Stomach (tissue), 4 donors: Measurements from ENCODE around the gene CFAP68.

Experiments
- EP300 ChIP-seq: sonication (generic); formaldehyde crosslinking; IDR thresholded peaks from one replicate; pipeline ENCODE4 v1.6.1; 2017; ENCODE audit warnings: antibody characterized with exemption
- POLR2A ChIP-seq, 4 donors: fragments of 450-650 bp; IDR thresholded peaks; one replicate each; pipeline ENCODE4 v1.6.1; 2016; ENCODE audit warnings: antibody characterized with exemption in 4 of 4, control low read depth in 2 of 4, mild to moderate bottlenecking in 1 of 4, moderate library complexity in 1 of 4
- POLR2AphosphoS5 ChIP-seq, 3 donors: sonication (generic); formaldehyde crosslinking; IDR thresholded peaks; one replicate each; pipeline ENCODE4 v1.6.1; 2016; ENCODE audit warnings: antibody characterized with exemption in 3 of 3
- TF ChIP-seq, protein P1 (sequence below), 7 experiments: fragments of 450-650 bp in 4 of 7; fragments of 200-600 bp in 3 of 7; sonication (generic) in 3 of 7; IDR thresholded peaks; one replicate each; pipeline ENCODE4 v1.5.1; 2016 to 2019; ENCODE audit warnings: antibody characterized with exemption in 7 of 7, control low read depth in 2 of 7, mild to moderate bottlenecking in 1 of 7

DNA sequence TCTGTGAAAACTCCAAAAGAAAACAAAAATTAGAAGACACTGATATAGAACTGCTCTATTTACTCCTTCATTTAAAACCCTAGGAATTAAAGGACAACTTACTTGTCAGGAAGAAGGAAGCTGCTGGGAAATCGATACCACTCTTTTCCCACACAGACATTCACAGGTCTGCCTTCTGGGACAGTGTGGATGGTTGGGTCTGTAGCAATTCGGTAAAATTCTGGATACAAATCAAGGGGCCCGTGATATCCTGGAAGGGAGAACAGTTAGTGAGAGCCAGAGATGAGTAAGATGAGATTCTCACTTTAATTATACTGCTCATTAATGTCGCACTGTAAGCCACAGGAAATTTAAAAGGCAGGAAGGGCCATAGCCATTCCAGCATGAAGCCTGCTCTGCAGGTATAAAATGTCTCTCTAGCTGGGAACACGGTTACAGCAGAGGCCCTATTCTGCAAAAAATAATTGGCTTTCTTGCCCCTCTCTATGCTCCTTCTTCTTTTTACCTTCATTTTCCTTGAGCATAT, 41.9 kb upstream of the CFAP68 start:
- no peak for TF ChIP-seq EP300
- TF ChIP-seq, protein P1, sequence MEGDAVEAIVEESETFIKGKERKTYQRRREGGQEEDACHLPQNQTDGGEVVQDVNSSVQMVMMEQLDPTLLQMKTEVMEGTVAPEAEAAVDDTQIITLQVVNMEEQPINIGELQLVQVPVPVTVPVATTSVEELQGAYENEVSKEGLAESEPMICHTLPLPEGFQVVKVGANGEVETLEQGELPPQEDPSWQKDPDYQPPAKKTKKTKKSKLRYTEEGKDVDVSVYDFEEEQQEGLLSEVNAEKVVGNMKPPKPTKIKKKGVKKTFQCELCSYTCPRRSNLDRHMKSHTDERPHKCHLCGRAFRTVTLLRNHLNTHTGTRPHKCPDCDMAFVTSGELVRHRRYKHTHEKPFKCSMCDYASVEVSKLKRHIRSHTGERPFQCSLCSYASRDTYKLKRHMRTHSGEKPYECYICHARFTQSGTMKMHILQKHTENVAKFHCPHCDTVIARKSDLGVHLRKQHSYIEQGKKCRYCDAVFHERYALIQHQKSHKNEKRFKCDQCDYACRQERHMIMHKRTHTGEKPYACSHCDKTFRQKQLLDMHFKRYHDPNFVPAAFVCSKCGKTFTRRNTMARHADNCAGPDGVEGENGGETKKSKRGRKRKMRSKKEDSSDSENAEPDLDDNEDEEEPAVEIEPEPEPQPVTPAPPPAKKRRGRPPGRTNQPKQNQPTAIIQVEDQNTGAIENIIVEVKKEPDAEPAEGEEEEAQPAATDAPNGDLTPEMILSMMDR (IDR thresholded peaks at IDR 0.05) = no peak
- no peak for TF ChIP-seq POLR2AphosphoS5 (IDR thresholded peaks at IDR 0.05)
- TF ChIP-seq POLR2A (IDR thresholded peaks at IDR 0.05) = no peak
